OCI-LY7 (cell line): ENCODE measurements around the gene LCN2.

Experiments
- EZH2phosphoT487 ChIP-seq: fragments of 200-600 bp; sonication (generic); IDR thresholded peaks from 2 replicates; pipeline ENCODE4 v1.6.1; 2018; ENCODE audit warnings: low read depth, borderline replicate concordance, mild to moderate bottlenecking, mixed run types, antibody characterized with exemption, low read length, moderate library complexity, mixed read lengths
- TF ChIP-seq, protein P1 (sequence below): fragments of 200-600 bp; sonication (generic); conservative IDR thresholded peaks from 2 replicates; pipeline ENCODE4 v1.5.1; 2014; ENCODE audit warnings: mild to moderate bottlenecking, antibody characterized with exemption, low read length, moderate library complexity, mixed read lengths

DNA sequence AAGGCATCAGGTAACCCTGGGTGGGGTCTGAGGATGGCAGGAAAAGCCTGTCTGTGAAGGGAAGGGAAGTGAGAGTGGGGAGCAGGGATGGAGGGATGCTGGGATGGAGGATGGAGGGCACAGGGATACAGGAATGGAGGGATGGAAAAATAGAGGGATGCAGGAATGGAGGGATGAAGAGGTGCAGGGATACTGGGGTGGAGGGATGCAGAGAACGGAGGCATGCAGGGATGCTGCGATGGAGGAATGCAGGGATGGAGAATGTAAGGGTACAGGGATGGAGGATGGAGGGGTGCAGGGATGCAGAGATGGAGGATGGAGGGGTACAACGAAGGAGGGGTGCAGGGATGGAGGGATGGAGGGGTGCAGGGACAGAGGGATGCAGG lies 30.8 kb upstream of the LCN2 start:
- TF ChIP-seq, protein P1, sequence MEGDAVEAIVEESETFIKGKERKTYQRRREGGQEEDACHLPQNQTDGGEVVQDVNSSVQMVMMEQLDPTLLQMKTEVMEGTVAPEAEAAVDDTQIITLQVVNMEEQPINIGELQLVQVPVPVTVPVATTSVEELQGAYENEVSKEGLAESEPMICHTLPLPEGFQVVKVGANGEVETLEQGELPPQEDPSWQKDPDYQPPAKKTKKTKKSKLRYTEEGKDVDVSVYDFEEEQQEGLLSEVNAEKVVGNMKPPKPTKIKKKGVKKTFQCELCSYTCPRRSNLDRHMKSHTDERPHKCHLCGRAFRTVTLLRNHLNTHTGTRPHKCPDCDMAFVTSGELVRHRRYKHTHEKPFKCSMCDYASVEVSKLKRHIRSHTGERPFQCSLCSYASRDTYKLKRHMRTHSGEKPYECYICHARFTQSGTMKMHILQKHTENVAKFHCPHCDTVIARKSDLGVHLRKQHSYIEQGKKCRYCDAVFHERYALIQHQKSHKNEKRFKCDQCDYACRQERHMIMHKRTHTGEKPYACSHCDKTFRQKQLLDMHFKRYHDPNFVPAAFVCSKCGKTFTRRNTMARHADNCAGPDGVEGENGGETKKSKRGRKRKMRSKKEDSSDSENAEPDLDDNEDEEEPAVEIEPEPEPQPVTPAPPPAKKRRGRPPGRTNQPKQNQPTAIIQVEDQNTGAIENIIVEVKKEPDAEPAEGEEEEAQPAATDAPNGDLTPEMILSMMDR, result no peak
- no peak for TF ChIP-seq EZH2phosphoT487
